HG03469 (cell line): Measurements from ENCODE around the gene CPEB4.

Source experiments
- ATAC-seq: cut with Tn5 transposase; IDR thresholded peaks from one replicate; pipeline ENCODE4 v1.9.1; 2021; ENCODE audit warnings: mild to moderate bottlenecking, moderate library complexity, moderate number of reproducible peaks; ENCODE audit not compliant: unreplicated experiment

Gene CPEB4

GRCh38 chr5:173941102-173941501 is 53.0 kb downstream of the CPEB4 start:
- ATAC-seq: no peak

- no peak for ATAC-seq
Observed at GRCh38 chr5:173941758-173942401, 53.7 kb downstream of the CPEB4 start.

GRCh38 chr5:173944511-173944910 is 56.4 kb downstream of the CPEB4 start:
- ATAC-seq: no peak

- ATAC-seq: no peak
Observed at GRCh38 chr5:173945160-173945559, 57.0 kb downstream of the CPEB4 start.

GRCh38 chr5:173946323-173946722 is 58.2 kb downstream of the CPEB4 start:
- no peak for ATAC-seq

- ATAC-seq: no peak
Observed at GRCh38 chr5:173950829-173951228, 62.7 kb downstream of the CPEB4 start.

GRCh38 chr5:173953528-173954090 is 65.5 kb downstream of the CPEB4 start:
- ATAC-seq: no peak

GRCh38 chr5:173954671-173955521 is 66.7 kb downstream of the CPEB4 start:
- ATAC-seq: no peak

- no peak for ATAC-seq
Observed at GRCh38 chr5:173960986-173961385, 72.8 kb downstream of the CPEB4 start.

GRCh38 chr5:173961418-173961817 is 73.3 kb downstream of the CPEB4 start:
- ATAC-seq: no peak

GRCh38 chr5:173962436-173962972 is 74.4 kb downstream of the CPEB4 start:
- ATAC-seq: no peak

GRCh38 chr5:173963182-173963838 is 75.2 kb downstream of the CPEB4 start:
- ATAC-seq: no peak

GRCh38 chr5:173963867-173964441 is 75.8 kb downstream of the CPEB4 start:
- no peak for ATAC-seq

GRCh38 chr5:173964506-173964905 is 76.4 kb downstream of the CPEB4 start:
- ATAC-seq: no peak

GRCh38 chr5:173967241-173967640 is 79.1 kb downstream of the CPEB4 start:
- ATAC-seq: no peak

GRCh38 chr5:173968154-173968797 is 80.1 kb downstream of the CPEB4 start:
- no peak for ATAC-seq

GRCh38 chr5:173969167-173970049 is 81.3 kb downstream of the CPEB4 start:
- ATAC-seq: no peak

GRCh38 chr5:173970878-173971650 is 82.9 kb downstream of the CPEB4 start:
- no peak for ATAC-seq
